ENCODE measurements around the gene VCPKMT.
A peak's percentile ranks its signal among the peaks of the same experiment; 100 is the strongest.

VCPKMT gene

DNA sequence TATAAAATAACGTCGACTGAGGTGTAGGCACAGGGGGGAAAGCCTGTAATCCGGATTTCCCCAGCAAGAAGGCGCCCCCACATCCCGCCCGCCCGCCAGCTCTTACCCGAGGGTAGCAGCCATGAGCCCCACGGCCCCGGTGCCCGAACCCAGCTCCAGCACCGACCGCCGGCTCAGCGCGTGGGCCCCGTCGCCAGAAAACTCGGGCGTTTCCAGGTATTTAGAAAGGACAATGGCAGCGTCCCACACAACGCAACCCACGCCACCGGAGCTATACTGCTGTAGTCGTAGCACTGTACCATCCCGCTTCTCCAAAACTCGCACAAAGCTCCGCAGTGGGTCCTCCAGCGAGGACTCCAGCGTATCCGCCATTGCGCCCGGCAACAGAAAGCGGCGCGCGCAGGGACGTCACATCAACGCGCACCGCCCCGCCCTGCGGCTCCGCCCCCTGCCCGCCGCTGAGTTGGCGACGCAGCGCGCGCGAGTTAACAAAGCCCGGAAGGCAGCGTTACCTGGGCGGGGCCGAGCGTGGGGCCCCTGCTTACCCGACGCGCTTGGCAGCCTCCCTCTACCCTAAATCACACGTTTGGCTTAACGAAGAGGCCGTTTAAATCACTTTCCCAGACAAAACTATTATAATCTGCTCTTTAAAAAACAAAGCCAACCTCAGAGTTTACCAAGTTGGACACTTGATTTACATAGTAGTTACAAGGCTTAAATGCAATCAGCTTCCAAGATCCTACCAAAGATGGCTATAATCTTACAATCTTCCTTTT, at the start of gene VCPKMT:
Gene VCPKMT, minus strand, starts transcription at position 392 of the 776 bp plus-strand sequence. Its CDS starts 20 bp downstream, at position 372.
- peak; percentile 77 for DNase-seq (ENCODE audit: low read depth, low spot score)
- Histone ChIP-seq H3K36me3 (ENCODE audit: insufficient read depth, insufficient read length, low read length) (peaks cover 43% of the 10 kb centered on the region), H3K4me1 (ENCODE audit: insufficient read depth, insufficient read length) (no peaks in the 10 kb centered on the region), H3K9ac (ENCODE audit: insufficient read length, low read depth) (peak within 1 kb of the TSS; percentile 93), H3K27me3 (ENCODE audit: insufficient read depth, insufficient read length) (no peaks in the 10 kb centered on the region), H3K4me3 (ENCODE audit: insufficient read length, low read depth) (peak within 1 kb of the TSS; percentile 93), H3K9me3 (ENCODE audit: insufficient read depth, low read length) (no peaks in the 10 kb centered on the region)
- TF ChIP-seq SUZ12 (IDR thresholded peaks at IDR 0.05; ENCODE audit: extremely low read depth, insufficient read depth, insufficient read length), result no peak
- TF ChIP-seq YY1 (IDR thresholded peaks at IDR 0.05; ENCODE audit: insufficient read depth, insufficient read length), result peak; percentile 83
- TF ChIP-seq ZNF274 (IDR thresholded peaks at IDR 0.05; ENCODE audit: low read depth, low read length), result no peak

DNA sequence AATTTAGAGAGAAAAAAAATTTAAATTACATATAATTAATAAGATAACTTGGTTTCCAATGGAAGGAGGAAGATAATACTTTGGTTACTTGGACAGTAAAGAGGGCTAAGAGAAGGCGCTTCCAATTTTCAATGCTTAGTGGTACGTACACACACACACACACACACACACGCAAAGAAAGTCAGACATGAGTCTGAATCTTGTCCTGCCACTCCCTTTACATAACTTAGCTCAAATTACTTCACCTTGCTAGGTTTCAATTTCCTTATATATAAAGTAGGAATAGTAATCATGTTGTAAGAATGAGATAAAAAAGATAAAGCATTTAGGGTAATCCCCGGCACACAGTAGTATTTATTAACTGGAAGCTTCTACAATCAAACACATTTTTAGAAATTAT, 39.7 kb upstream of the VCPKMT start:
- DNase-seq (ENCODE audit: low read depth, low spot score), result no peak
- Histone ChIP-seq H3K9me3 (ENCODE audit: insufficient read depth, low read length) (no peaks in the 10 kb centered on the region), H3K9ac (ENCODE audit: insufficient read length, low read depth) (no peak overlapping the region), H3K4me3 (ENCODE audit: insufficient read length, low read depth) (no peak overlapping the region), H3K27me3 (ENCODE audit: insufficient read depth, insufficient read length) (no peaks in the 10 kb centered on the region), H3K36me3 (ENCODE audit: insufficient read depth, insufficient read length, low read length) (peaks cover 7% of the 10 kb centered on the region), H3K4me1 (ENCODE audit: insufficient read depth, insufficient read length) (no peaks in the 10 kb centered on the region)
- TF ChIP-seq ZNF274 (IDR thresholded peaks at IDR 0.05; ENCODE audit: low read depth, low read length) (no peak), YY1 (IDR thresholded peaks at IDR 0.05; ENCODE audit: insufficient read depth, insufficient read length) (no peak), SUZ12 (IDR thresholded peaks at IDR 0.05; ENCODE audit: extremely low read depth, insufficient read depth, insufficient read length) (no peak)

DNA sequence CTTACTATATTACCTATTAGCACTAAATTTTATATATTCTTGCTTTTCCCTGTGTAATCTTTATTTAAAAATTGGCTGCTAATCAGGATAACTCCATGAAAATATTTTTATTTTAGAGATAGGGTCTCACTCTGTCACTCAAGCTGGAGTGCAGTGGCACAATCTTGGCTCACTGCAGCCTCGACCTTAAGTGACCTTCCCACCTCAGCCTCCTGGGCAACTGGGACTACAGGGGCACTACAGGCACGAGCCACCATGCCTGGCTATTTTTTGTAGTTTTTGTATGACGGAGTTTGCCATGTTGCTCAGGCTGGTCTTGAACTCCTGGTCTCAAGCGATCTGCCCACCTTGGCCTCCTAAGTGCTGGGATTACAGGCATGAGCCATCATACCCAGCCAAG, 32.4 kb upstream of the VCPKMT start:
- no peaks in the 10 kb centered on the region for H3K27me3 ChIP-seq (ENCODE audit: insufficient read depth, insufficient read length)
- no peaks in the 10 kb centered on the region for H3K9me3 ChIP-seq (ENCODE audit: insufficient read depth, low read length)
- no peak overlapping the region for H3K9ac ChIP-seq (ENCODE audit: insufficient read length, low read depth)
- no peaks in the 10 kb centered on the region for H3K4me1 ChIP-seq (ENCODE audit: insufficient read depth, insufficient read length)
- TF ChIP-seq YY1 (IDR thresholded peaks at IDR 0.05; ENCODE audit: insufficient read depth, insufficient read length) (no peak), ZNF274 (IDR thresholded peaks at IDR 0.05; ENCODE audit: low read depth, low read length) (no peak), SUZ12 (IDR thresholded peaks at IDR 0.05; ENCODE audit: extremely low read depth, insufficient read depth, insufficient read length) (no peak)
- H3K4me3 ChIP-seq (ENCODE audit: insufficient read length, low read depth), result no peak overlapping the region
- no peak for DNase-seq (ENCODE audit: low read depth, low spot score)
- no peaks in the 10 kb centered on the region for H3K36me3 ChIP-seq (ENCODE audit: insufficient read depth, insufficient read length, low read length)

DNA sequence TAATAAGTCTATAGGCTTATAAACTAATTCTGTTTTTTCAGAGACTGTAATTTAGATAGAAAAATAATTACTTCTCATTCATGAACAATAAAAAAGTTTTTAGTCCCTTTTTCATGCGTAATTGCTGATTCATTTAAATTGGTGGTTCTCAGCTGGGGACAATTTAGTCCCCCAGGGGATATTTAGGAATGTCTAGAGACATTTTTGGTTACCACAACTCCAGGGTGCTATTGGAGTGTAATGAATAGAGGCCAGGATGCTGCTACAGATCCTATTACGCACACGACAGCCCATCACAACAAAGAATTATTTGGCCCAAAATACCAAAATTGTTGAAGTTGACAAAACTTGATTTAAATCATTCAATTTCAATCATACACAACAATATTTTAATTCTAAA, 22.8 kb upstream of the VCPKMT start:
- TF ChIP-seq ZNF274 (IDR thresholded peaks at IDR 0.05; ENCODE audit: low read depth, low read length), result no peak
- TF ChIP-seq SUZ12 (IDR thresholded peaks at IDR 0.05; ENCODE audit: extremely low read depth, insufficient read depth, insufficient read length), result no peak
- TF ChIP-seq YY1 (IDR thresholded peaks at IDR 0.05; ENCODE audit: insufficient read depth, insufficient read length), result no peak
- DNase-seq (ENCODE audit: low read depth, low spot score), result peak; percentile 33
- H3K27me3 ChIP-seq (ENCODE audit: insufficient read depth, insufficient read length), result no peaks in the 10 kb centered on the region

DNA sequence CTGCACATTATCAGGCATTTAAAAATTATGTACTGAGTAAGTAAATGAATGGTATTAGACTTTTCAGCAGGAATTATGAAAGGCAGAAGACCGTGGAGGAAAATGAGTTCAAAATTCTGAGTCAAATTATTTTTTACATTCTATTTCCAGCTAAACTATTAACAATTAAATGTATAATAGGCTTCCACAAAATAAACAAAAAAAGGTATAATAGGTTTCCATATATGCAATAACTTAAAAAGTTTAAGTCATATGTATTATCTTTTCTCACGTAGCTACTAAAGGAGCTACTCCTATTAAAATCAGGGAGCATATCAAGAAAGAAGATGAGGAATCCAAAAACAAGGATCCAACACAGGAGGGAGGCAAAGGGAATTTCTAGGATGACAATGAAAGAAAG, 11.4 kb upstream of the VCPKMT start:
- no peaks in the 10 kb centered on the region for H3K4me1 ChIP-seq (ENCODE audit: insufficient read depth, insufficient read length)
- TF ChIP-seq ZNF274 (IDR thresholded peaks at IDR 0.05; ENCODE audit: low read depth, low read length) (no peak), SUZ12 (IDR thresholded peaks at IDR 0.05; ENCODE audit: extremely low read depth, insufficient read depth, insufficient read length) (no peak), YY1 (IDR thresholded peaks at IDR 0.05; ENCODE audit: insufficient read depth, insufficient read length) (no peak)
- DNase-seq (ENCODE audit: low read depth, low spot score), result no peak
- H3K9ac ChIP-seq (ENCODE audit: insufficient read length, low read depth), result no peak overlapping the region
- no peak overlapping the region for H3K4me3 ChIP-seq (ENCODE audit: insufficient read length, low read depth)
- H3K36me3 ChIP-seq (ENCODE audit: insufficient read depth, insufficient read length, low read length), result peaks cover 5% of the 10 kb centered on the region
- no peaks in the 10 kb centered on the region for H3K27me3 ChIP-seq (ENCODE audit: insufficient read depth, insufficient read length)
- H3K9me3 ChIP-seq (ENCODE audit: insufficient read depth, low read length), result no peaks in the 10 kb centered on the region

More for the DNA sequence above, 22.8 kb upstream of the VCPKMT start:
- no peaks in the 10 kb centered on the region for H3K36me3 ChIP-seq (ENCODE audit: insufficient read depth, insufficient read length, low read length)
- H3K9me3 ChIP-seq (ENCODE audit: insufficient read depth, low read length), result no peaks in the 10 kb centered on the region
- no peaks in the 10 kb centered on the region for H3K4me1 ChIP-seq (ENCODE audit: insufficient read depth, insufficient read length)
- H3K9ac ChIP-seq (ENCODE audit: insufficient read length, low read depth), result no peak overlapping the region
- no peak overlapping the region for H3K4me3 ChIP-seq (ENCODE audit: insufficient read length, low read depth)

DNA sequence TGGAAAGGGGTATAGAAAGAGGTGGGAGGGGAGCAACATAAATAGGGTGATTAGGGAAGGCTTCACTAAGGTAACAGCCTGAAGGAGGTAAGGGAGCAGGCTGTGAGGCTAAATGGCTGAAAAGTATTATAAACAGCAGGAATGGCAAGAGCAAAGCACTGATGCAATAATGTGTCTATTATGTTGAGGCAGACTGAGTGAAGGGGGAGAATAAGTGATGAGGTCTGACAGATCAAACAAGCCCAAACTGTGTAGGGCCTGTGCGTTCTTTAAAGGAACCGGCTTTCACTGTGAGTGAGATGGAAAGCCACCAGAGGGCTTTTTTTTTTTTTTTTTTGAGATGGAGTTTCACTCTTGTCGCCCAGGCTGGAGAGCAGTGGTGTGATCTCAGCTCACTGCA, 6.7 kb upstream of the VCPKMT start:
- Histone ChIP-seq H3K4me3 (ENCODE audit: insufficient read length, low read depth) (no peak overlapping the region), H3K36me3 (ENCODE audit: insufficient read depth, insufficient read length, low read length) (peaks cover 4% of the 10 kb centered on the region), H3K27me3 (ENCODE audit: insufficient read depth, insufficient read length) (no peaks in the 10 kb centered on the region), H3K4me1 (ENCODE audit: insufficient read depth, insufficient read length) (no peaks in the 10 kb centered on the region), H3K9me3 (ENCODE audit: insufficient read depth, low read length) (no peaks in the 10 kb centered on the region), H3K9ac (ENCODE audit: insufficient read length, low read depth) (no peak overlapping the region)
- DNase-seq (ENCODE audit: low read depth, low spot score), result no peak
- TF ChIP-seq ZNF274 (IDR thresholded peaks at IDR 0.05; ENCODE audit: low read depth, low read length) (no peak), YY1 (IDR thresholded peaks at IDR 0.05; ENCODE audit: insufficient read depth, insufficient read length) (no peak), SUZ12 (IDR thresholded peaks at IDR 0.05; ENCODE audit: extremely low read depth, insufficient read depth, insufficient read length) (no peak)

DNA sequence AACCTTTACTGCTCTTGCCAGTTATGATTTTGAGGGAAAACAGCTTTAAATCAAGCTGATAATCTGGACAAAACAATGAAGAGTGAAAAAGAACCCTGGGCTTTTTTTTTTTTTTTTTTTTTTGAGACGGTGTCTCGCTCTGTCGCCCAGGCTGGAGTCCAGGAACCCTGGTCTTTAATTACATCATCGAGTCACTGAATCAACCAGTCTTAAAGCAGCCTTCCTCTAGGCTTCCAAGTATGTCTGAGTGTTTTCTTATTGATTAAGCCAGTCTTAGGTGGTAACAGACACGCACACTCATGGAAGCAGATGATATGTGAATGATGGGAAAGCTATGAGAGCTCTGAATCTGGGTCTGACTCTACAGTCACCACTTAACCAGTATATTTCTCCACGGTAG, 5.9 kb upstream of the VCPKMT start:
- H3K9me3 ChIP-seq (ENCODE audit: insufficient read depth, low read length), result no peaks in the 10 kb centered on the region
- no peaks in the 10 kb centered on the region for H3K27me3 ChIP-seq (ENCODE audit: insufficient read depth, insufficient read length)
- DNase-seq (ENCODE audit: low read depth, low spot score), result no peak
- H3K4me1 ChIP-seq (ENCODE audit: insufficient read depth, insufficient read length), result no peaks in the 10 kb centered on the region
- no peak overlapping the region for H3K9ac ChIP-seq (ENCODE audit: insufficient read length, low read depth)
- H3K4me3 ChIP-seq (ENCODE audit: insufficient read length, low read depth), result no peak overlapping the region
- H3K36me3 ChIP-seq (ENCODE audit: insufficient read depth, insufficient read length, low read length), result peaks cover 4% of the 10 kb centered on the region
- TF ChIP-seq SUZ12 (IDR thresholded peaks at IDR 0.05; ENCODE audit: extremely low read depth, insufficient read depth, insufficient read length), result no peak
- TF ChIP-seq ZNF274 (IDR thresholded peaks at IDR 0.05; ENCODE audit: low read depth, low read length), result no peak
- no peak for TF ChIP-seq YY1 (IDR thresholded peaks at IDR 0.05; ENCODE audit: insufficient read depth, insufficient read length)

All from NT2/D1 (cell line).